ACC112 (cell line): ENCODE results near the gene MAD1L1.

Experiments used
- H2AFZ ChIP-seq: fragments of 200-600 bp; sonication (generic); one replicate; pipeline ENCODE4 v1.6.0; 2017; ENCODE audit warnings: antibody characterized with exemption, low read length; ENCODE audit not compliant: unreplicated experiment
- H3K27ac ChIP-seq: fragments of 200-600 bp; sonication (generic); 2 replicates; pipeline ENCODE4 v1.5.1; 2014; ENCODE audit warnings: low read depth, mild to moderate bottlenecking, antibody characterized with exemption, low read length, moderate library complexity
- H3K27me3 ChIP-seq: fragments of 200-600 bp; sonication (generic); 2 replicates; pipeline ENCODE4 v1.6.1; 2014; ENCODE audit warnings: mild to moderate bottlenecking, antibody characterized with exemption, low read length, moderate library complexity, mixed read lengths; ENCODE audit not compliant: insufficient read depth
- H3K36me3 ChIP-seq: fragments of 200-600 bp; sonication (generic); 2 replicates; pipeline ENCODE4 v1.6.1; 2016; ENCODE audit warnings: mild to moderate bottlenecking, antibody characterized with exemption, low read length, moderate library complexity, mixed read lengths; ENCODE audit not compliant: insufficient read depth
- H3K4me1 ChIP-seq: fragments of 200-600 bp; sonication (generic); one replicate; pipeline ENCODE4 v1.6.1; 2016; ENCODE audit warnings: low read length, mixed read lengths; ENCODE audit not compliant: insufficient read depth, unreplicated experiment, control insufficient read depth
- H3K4me3 ChIP-seq: fragments of 200-600 bp; sonication (generic); 2 replicates; pipeline ENCODE4 v1.5.1; 2014; ENCODE audit warnings: mild to moderate bottlenecking, low read depth, low read length
- H3K79me2 ChIP-seq: fragments of 200-600 bp; sonication (generic); one replicate; pipeline ENCODE4 v1.6.0; 2016; ENCODE audit warnings: low read length; ENCODE audit not compliant: control insufficient read depth, unreplicated experiment, insufficient read depth

MAD1L1 gene

GRCh38 chr7:2241580-2242540 lies 9.1 kb upstream of the MAD1L1 start, which contains the start of the genes MRM2 and NUDT1:
TSS of gene MRM2 (minus strand) at chr7:2242205. CDS start at chr7:2242169, 36 bp downstream.
TSS of gene NUDT1 (plus strand) at chr7:2242226. CDS start at chr7:2244575, 2,349 bp downstream.
- peaks cover 21% of the 10 kb centered on the region for H3K79me2 ChIP-seq
- peak within 1 kb of the TSS; percentile 59 for H2AFZ ChIP-seq
- peak within 1 kb of the TSS; percentile 58 for H3K27ac ChIP-seq
- peaks cover 9% of the 10 kb centered on the region for H3K4me1 ChIP-seq
- peak within 1 kb of the TSS; percentile 80 for H3K4me3 ChIP-seq
- 0 out of 2 replicates have a peak, but pooled peaks cover 6% of the 10 kb centered on the region for H3K36me3 ChIP-seq
- no peaks in the 10 kb centered on the region for H3K27me3 ChIP-seq

- no peak overlapping the region for H3K27ac ChIP-seq
- H3K27me3 ChIP-seq = no peaks in the 10 kb centered on the region
- no peak overlapping the region for H2AFZ ChIP-seq
Measured at GRCh38 chr7:2239242-2239641, 6.5 kb upstream of the MAD1L1 start.

DNA sequence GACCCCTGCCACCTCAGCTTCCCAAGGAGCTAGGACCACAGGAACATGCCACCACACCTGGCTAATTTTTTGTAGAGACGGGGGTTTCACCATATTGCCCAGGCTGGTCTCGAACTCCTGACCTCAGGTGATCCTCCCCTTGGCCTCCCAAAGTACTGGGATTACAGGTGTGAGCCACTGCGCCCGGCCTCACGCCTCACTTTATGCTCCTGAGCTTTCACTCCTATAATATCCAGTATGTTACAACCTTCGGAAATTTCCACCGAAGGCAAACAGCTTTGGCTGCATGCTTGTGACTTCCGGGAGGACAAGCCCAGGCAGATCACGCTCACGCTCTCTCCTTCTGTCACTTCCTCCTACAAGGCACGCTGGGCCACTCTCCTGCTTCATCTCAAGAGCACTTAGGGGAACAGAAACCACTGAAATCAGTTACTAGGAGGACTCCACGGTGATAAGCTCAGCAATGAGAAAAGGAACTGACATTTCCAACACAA lies 4.4 kb upstream of the MAD1L1 start:
- H3K4me1 ChIP-seq = peaks cover 23% of the 10 kb centered on the region
- H2AFZ ChIP-seq = no peak overlapping the region
- H3K79me2 ChIP-seq = peaks cover 27% of the 10 kb centered on the region
- no peak overlapping the region for H3K4me3 ChIP-seq
- no peaks in the 10 kb centered on the region for H3K27me3 ChIP-seq
- H3K27ac ChIP-seq = no peak overlapping the region
- H3K36me3 ChIP-seq = peaks cover 6% of the 10 kb centered on the region; the same call in 1 of the 2 replicates

More at GRCh38 chr7:2239242-2239641, 6.5 kb upstream of the MAD1L1 start:
- no peak overlapping the region for H3K4me3 ChIP-seq
- peaks cover 21% of the 10 kb centered on the region for H3K4me1 ChIP-seq
- H3K36me3 ChIP-seq = peaks cover 6% of the 10 kb centered on the region; the same call in 1 of the 2 replicates
- H3K79me2 ChIP-seq = peaks cover 21% of the 10 kb centered on the region

DNA sequence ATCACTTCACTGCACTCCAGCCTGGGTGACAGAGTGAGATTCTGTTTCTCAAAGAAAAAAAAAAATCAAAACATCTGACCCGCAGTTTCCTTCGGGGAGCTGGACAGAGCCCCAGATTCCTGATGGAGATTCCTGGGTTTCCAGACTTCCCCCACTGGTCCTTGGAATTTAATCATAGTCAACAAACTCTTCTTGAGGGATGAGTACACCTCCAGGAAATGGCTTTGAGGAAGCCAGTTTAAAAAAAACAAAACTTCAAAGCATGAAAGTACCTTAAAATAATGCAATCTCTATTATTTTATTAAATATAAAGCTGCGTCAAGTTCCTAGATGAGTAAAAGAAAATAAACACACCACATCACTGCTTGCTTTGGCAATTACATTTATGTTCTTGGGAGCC lies 1.2 kb upstream of the MAD1L1 start:
- Histone ChIP-seq H3K4me1 (peaks cover 26% of the 10 kb centered on the region), H3K4me3 (no peak overlapping the region), H3K27me3 (no peaks in the 10 kb centered on the region), H2AFZ (no peak overlapping the region), H3K36me3 (peaks cover 6% of the 10 kb centered on the region; the same call in 1 of the 2 replicates), H3K27ac (peak overlapping the region; percentile 53), H3K79me2 (peaks cover 29% of the 10 kb centered on the region)

GRCh38 chr7:2231992-2232765 lies 566 bp downstream of the MAD1L1 start:
- Histone ChIP-seq H3K27ac (peak overlapping the region; percentile 26; the same call in 1 of the 2 replicates), H3K27me3 (no peaks in the 10 kb centered on the region), H3K79me2 (peaks cover 38% of the 10 kb centered on the region), H3K4me1 (peaks cover 26% of the 10 kb centered on the region), H3K4me3 (peak overlapping the region; percentile 100), H2AFZ (peak overlapping the region; percentile 76), H3K36me3 (no peaks in the 10 kb centered on the region; the same call in 1 of the 2 replicates)

DNA sequence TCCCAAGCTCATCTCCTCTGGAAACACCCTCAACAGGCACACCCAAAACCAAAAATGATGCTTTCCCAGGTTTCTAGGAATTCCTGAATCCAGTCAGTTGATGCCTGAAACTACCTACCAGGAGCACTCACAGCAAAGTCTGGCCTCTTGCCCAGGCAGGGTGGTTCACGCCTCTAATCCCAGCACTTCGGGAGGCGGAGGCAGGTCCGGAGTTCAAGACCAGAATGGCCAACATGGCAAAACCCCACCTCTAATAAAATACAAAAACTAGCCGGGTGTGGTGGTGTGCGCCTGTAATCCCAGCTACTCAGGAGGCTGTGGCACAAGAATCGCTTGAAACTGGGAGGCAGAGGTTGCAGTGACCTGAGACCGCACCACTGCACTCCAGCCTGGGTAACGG lies 1.9 kb downstream of the MAD1L1 start:
- H2AFZ ChIP-seq = no peak overlapping the region
- H3K27ac ChIP-seq = no peak overlapping the region
- peaks cover 26% of the 10 kb centered on the region for H3K4me1 ChIP-seq
- H3K4me3 ChIP-seq = no peak overlapping the region
- H3K27me3 ChIP-seq = no peaks in the 10 kb centered on the region
- H3K36me3 ChIP-seq = no peaks in the 10 kb centered on the region; the same call in 1 of the 2 replicates
- H3K79me2 ChIP-seq = peaks cover 38% of the 10 kb centered on the region

DNA sequence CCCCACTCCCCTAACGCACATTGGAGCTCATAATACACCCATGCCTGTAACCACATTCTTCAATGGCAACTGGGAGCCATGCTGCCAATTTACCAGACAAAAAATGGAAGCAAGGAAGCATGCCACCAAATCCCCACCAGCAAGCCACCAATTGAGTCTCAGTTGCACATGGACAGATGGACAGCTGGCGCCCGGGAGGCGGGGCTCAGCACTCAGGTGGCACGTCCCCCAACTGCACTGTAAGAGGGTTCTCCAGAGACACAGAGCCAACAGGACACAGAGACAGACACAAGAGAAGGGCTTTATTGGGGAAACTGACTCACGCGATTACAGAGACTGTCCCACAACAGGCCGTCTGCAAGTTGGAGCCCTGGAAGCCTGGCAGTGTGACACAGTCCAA lies 2.5 kb downstream of the MAD1L1 start:
- no peak overlapping the region for H3K4me3 ChIP-seq
- H3K27me3 ChIP-seq = no peaks in the 10 kb centered on the region
- H3K27ac ChIP-seq = no peak overlapping the region
- H3K36me3 ChIP-seq = peaks cover 4% of the 10 kb centered on the region; the same call in 1 of the 2 replicates
- peaks cover 24% of the 10 kb centered on the region for H3K4me1 ChIP-seq
- peaks cover 38% of the 10 kb centered on the region for H3K79me2 ChIP-seq
- no peak overlapping the region for H2AFZ ChIP-seq

DNA sequence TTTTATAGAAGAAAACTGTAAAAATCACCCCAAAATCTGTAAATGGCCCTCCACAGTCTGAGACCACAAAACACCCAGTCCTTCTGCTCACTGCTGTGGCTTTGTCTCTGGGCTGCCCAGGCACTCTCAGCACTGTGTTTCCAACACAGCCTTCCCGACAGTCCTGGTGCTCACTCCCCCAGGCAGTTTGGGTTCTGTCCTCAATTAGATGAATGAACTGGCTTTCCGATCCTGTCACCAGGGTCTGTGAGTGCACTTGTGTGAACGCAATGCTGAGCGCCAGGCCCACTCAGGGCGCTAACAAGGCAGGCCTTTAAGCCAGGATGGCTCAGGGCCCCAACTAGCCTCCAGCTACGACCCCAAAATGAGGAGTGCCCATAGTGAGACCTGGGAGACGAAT lies 3.3 kb downstream of the MAD1L1 start:
- Histone ChIP-seq H3K4me3 (no peak overlapping the region), H3K4me1 (peaks cover 16% of the 10 kb centered on the region), H3K27me3 (no peaks in the 10 kb centered on the region), H3K27ac (no peak overlapping the region), H3K36me3 (peaks cover 4% of the 10 kb centered on the region; the same call in 1 of the 2 replicates), H3K79me2 (peaks cover 42% of the 10 kb centered on the region), H2AFZ (no peak overlapping the region)

GRCh38 chr7:2228921-2229320 lies 3.8 kb downstream of the MAD1L1 start:
- peaks cover 12% of the 10 kb centered on the region for H3K4me1 ChIP-seq
- H3K36me3 ChIP-seq = peaks cover 4% of the 10 kb centered on the region; the same call in 1 of the 2 replicates
- no peaks in the 10 kb centered on the region for H3K27me3 ChIP-seq
- no peak overlapping the region for H3K4me3 ChIP-seq
- no peak overlapping the region for H3K27ac ChIP-seq
- H2AFZ ChIP-seq = no peak overlapping the region
- peaks cover 43% of the 10 kb centered on the region for H3K79me2 ChIP-seq

DNA sequence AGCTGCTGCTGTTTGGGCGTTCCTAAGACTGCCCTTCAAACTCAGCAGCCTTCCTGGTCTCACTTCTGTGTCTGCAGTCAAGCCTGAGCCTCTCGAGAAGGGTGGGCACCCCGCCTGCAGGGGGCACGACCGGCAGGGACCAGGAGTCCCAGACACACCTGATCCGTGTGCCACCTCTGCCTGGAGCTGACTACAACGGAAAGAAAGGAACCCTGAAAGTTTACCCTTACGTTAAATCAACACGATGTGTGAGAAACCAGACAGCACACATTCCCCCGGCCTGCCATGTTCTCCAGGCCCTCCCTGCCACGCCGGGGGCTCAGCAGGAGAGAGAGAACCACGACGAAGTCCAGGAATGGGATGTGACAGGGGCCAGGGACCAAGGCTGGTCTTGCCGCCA lies 5.0 kb downstream of the MAD1L1 start:
- peaks cover 4% of the 10 kb centered on the region; the same call in 1 of the 2 replicates for H3K36me3 ChIP-seq
- H3K4me3 ChIP-seq = no peak overlapping the region
- no peak overlapping the region for H3K27ac ChIP-seq
- H2AFZ ChIP-seq = no peak overlapping the region
- peaks cover 4% of the 10 kb centered on the region for H3K4me1 ChIP-seq
- H3K79me2 ChIP-seq = peaks cover 42% of the 10 kb centered on the region
- no peaks in the 10 kb centered on the region for H3K27me3 ChIP-seq
